Kidney (tissue), 14 donors: ENCODE results near the gene TCP11. TPM values are rescaled to one million over a fixed set of nuclear protein-coding genes. Genes with fewer than 3 reads are reported as not detected.

Source experiments
- DNase-seq, 5 donors: peaks; one replicate each; pipeline ENCODE4 v3.0.0-alpha.2; 2013 to 2020
- FAIRE-seq: peaks from 2 replicates; lab custom pipeline; 2012; peaks lifted over from hg19 to GRCh38; lab: Jason Lieb, UNC
- H3K27ac ChIP-seq, 2 donors: one replicate each; pipeline ENCODE4 v1.7.0; 2013; ENCODE audit warnings: low read depth in 2 of 2, low read length in 2 of 2, inconsistent platforms in 1 of 2
- H3K27me3 ChIP-seq: one replicate; pipeline ENCODE4 v1.7.1; 2013; ENCODE audit warnings: low read length, inconsistent platforms; ENCODE audit not compliant: control insufficient read depth, insufficient read depth
- H3K36me3 ChIP-seq, 3 donors: one replicate each; pipeline versions ENCODE4 v1.7.0 to v1.7.1; 2013; ENCODE audit warnings: low read length in 3 of 3, control low read depth in 1 of 3, inconsistent platforms in 1 of 3; ENCODE audit not compliant: insufficient read depth in 3 of 3, control insufficient read depth in 2 of 3
- H3K4me1 ChIP-seq, 3 donors: one replicate each; pipeline versions ENCODE4 v1.7.0 to v1.7.1; 2013; ENCODE audit warnings: low read length in 3 of 3, inconsistent platforms in 1 of 3, low read depth in 1 of 3; ENCODE audit not compliant: control insufficient read depth in 2 of 3, insufficient read depth in 2 of 3
- H3K4me3 ChIP-seq, 3 donors: one replicate each; pipeline versions ENCODE4 v1.7.0 to v1.8.1; 2013; ENCODE audit warnings: low read length in 3 of 3, control low read depth in 1 of 3, inconsistent platforms in 1 of 3
- H3K9ac ChIP-seq, 3 donors: one replicate each; pipeline versions ENCODE4 v1.7.0 to v1.7.1; 2013; ENCODE audit warnings: low read length in 3 of 3, control low read depth in 1 of 3, inconsistent platforms in 1 of 3
- H3K9me3 ChIP-seq, 3 donors: one replicate each; pipeline versions ENCODE4 v1.7.0 to v1.7.1; 2013; ENCODE audit warnings: low read length in 3 of 3, control low read depth in 1 of 3, inconsistent platforms in 1 of 3; ENCODE audit not compliant: control insufficient read depth in 2 of 3, insufficient read depth in 1 of 3
- intact Hi-C: fragments of 100-400 bp; cut with DNase I; formaldehyde crosslinking; loops from one replicate; pipeline ENCODE4 v1.11.1; 2022
- polyA plus RNA-seq: library from polyadenylated mRNA; stranded (reverse); fragments of 350-450 nt; fragmentation: Illumina TruSeq; extraction: RNeasy Lipid Tissue Mini Kit (QIAGEN cat#74804); gene quantifications from one replicate; pipeline ENCODE4 v1.2.3, GENCODE V29; 2014; ENCODE audit warnings: low read depth, low replicate concordance; ENCODE audit not compliant: insufficient read depth
- total RNA-seq: library from RNA; stranded (reverse); fragmentation: NEBNext Ultra II Directional; extraction: Animal tissue kit (Norgen Biotek cat#: 25700); gene quantifications from one replicate; pipeline ENCODE4 v1.2.1, GENCODE V29; 2021
- TF ChIP-seq, protein P1 (sequence below): IDR thresholded peaks from 3 replicates; pipeline ENCODE4 v1.5.1; 2012; ENCODE audit warnings: mild to moderate bottlenecking, moderate library complexity, borderline replicate concordance; ENCODE audit not compliant: insufficient read depth; ENCODE audit errors: extremely low read depth
- donor health status: control.
- donor health status: control.
- donor health status: control.
- donor health status: control.
- donor health status: control.
- donor health status: DM: yes; HTN: yes; CAD: no.
- donor health status: Normal renal cell carcinoma (clear cell type).

The TCP11 gene
- total and polyA plus RNA-seq, 2 donors from 2014 or later = 0.41 to 0.50 TPM

DNA sequence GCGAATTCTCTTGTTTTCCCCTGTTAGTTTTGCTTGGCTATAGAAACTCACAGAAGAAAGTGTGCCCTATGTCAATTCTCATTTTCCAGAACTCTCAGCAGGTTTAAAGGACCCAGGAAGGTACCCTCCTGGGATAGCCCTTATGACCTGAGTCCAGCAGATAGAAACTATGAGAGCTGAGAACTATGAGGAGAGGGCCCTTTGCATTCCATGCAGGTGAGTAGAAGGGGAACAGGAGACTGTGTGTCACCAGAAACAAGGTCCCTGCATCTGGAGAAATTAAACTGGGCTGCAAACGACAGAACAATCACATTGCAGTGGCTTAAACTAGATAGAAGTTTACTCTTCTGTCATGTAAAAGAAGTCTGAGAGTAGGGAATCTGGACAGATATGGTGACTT lies 36.9 kb upstream of the TCP11 start:
- intact Hi-C loops = no loop called here
- Histone ChIP-seq H3K4me3 (no peak overlapping the region), H3K9ac (no peak overlapping the region), H3K27me3 (no peaks in the 10 kb centered on the region), H3K27ac (no peak overlapping the region), H3K4me1 (peaks cover 0 to 8% (median 6%) of the 10 kb centered on the region in 3 donors), H3K9me3 (no peaks in the 10 kb centered on the region), H3K36me3 (no peaks in the 10 kb centered on the region)
- DNase-seq (peak in 1 of 5 donors; percentile 7), FAIRE-seq (no peak)
- TF ChIP-seq, protein P1, sequence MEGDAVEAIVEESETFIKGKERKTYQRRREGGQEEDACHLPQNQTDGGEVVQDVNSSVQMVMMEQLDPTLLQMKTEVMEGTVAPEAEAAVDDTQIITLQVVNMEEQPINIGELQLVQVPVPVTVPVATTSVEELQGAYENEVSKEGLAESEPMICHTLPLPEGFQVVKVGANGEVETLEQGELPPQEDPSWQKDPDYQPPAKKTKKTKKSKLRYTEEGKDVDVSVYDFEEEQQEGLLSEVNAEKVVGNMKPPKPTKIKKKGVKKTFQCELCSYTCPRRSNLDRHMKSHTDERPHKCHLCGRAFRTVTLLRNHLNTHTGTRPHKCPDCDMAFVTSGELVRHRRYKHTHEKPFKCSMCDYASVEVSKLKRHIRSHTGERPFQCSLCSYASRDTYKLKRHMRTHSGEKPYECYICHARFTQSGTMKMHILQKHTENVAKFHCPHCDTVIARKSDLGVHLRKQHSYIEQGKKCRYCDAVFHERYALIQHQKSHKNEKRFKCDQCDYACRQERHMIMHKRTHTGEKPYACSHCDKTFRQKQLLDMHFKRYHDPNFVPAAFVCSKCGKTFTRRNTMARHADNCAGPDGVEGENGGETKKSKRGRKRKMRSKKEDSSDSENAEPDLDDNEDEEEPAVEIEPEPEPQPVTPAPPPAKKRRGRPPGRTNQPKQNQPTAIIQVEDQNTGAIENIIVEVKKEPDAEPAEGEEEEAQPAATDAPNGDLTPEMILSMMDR = no peak

DNA sequence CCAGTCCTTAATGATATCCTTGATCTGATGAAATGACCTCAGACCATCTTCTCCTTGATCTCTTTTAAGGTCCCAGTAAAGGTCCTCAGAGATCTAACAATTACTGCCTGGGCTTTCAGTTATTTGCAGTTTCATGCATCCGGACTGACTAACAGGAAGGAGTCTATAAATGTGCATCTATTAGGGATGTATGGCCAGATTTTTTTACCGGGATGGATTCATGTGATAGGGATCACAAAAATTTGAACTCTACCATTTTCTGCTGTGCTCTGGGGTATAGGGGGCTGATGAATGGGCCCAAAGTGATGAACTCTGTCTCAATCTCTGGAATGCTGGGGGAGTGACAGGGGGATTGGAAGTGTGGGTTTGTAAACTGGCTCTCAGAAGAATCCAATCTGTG lies 36.5 kb upstream of the TCP11 start:
- H3K27ac ChIP-seq = no peak overlapping the region
- no peaks in the 10 kb centered on the region for H3K9me3 ChIP-seq
- no peak overlapping the region for H3K9ac ChIP-seq
- FAIRE-seq (no peak), DNase-seq (peak in 1 of 5 donors; percentile 7)
- no peaks in the 10 kb centered on the region for H3K36me3 ChIP-seq
- TF ChIP-seq, protein P1 = no peak
- intact Hi-C loops = no loop called here
- H3K4me1 ChIP-seq = peaks cover 0 to 8% (median 6%) of the 10 kb centered on the region in 3 donors
- no peak overlapping the region for H3K4me3 ChIP-seq
- no peaks in the 10 kb centered on the region for H3K27me3 ChIP-seq

DNA sequence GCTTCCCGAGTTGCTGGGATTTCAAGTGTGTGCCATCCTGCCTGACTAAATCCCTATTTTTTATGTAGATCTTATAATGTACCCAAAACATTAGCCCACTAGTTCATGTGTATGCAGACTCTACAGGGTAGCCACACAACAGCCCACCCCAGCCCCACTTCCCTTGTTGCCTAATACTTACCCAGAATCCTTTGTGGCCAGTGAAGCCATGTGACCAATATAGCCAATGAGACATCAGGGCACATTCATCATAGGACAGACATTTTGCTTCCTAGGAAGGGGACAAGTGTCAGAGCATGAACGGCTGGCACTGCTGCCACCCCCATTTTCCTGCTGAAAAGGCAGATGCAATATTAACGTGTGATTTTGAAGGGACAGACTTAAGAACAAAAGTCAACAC lies 36.0 kb upstream of the TCP11 start:
- intact Hi-C loops = no loop called here
- no peaks in the 10 kb centered on the region for H3K36me3 ChIP-seq
- no peak for FAIRE-seq
- H3K4me1 ChIP-seq = peaks cover 0 to 8% (median 6%) of the 10 kb centered on the region in 3 donors
- no peaks in the 10 kb centered on the region for H3K27me3 ChIP-seq
- no peak overlapping the region for H3K27ac ChIP-seq
- no peaks in the 10 kb centered on the region for H3K9me3 ChIP-seq
- TF ChIP-seq, protein P1 = no peak
- no peak overlapping the region for H3K9ac ChIP-seq
- no peak overlapping the region for H3K4me3 ChIP-seq
- peak in 1 of 5 donors; percentile 6 for DNase-seq

DNA sequence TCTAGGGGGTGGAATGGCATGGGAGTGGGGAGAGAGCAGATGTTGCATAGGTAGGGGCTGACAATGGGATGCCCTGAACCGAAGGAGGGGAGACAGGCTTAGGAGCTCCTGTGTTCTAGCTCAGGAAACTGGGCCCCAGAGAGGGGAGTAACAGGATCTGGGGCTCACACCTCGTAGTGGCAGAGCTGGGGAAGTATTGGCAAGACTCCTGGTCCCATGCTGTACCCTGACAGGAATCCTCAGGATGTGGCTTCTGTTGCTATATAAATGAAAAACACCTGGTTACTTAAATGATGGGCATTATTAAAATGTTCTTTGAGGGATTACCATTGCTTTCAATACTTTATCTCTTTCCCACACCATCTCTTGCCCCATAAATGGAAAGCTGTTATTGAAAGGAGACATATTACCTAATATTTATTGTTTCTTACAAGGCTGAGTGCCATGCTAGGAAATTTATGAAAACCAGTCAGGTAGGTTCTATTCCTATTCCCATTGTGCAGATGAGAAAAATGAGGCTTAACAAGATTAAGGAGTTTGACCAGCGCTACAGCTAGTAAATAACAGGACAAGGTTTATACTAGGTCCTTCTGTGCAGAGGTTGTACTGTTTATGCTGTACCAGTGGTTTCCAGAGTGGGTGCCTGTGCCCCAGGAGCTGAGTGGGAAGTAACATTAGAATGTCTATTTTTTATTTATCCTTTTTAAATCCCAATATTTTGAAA lies 35.3 kb upstream of the TCP11 start:
- TF ChIP-seq, protein P1 = no peak
- Histone ChIP-seq H3K36me3 (no peaks in the 10 kb centered on the region), H3K4me1 (peaks cover 0 to 7% (median 3%) of the 10 kb centered on the region in 3 donors), H3K27me3 (no peaks in the 10 kb centered on the region), H3K27ac (no peak overlapping the region), H3K4me3 (no peak overlapping the region), H3K9ac (no peak overlapping the region), H3K9me3 (no peaks in the 10 kb centered on the region)
- intact Hi-C loops = no loop called here
- no peak for FAIRE-seq
- no peak for DNase-seq
